Measurements from ENCODE around the gene DDIT4.
A peak's percentile ranks its signal among the peaks of the same experiment; 100 is the strongest.

DNA sequence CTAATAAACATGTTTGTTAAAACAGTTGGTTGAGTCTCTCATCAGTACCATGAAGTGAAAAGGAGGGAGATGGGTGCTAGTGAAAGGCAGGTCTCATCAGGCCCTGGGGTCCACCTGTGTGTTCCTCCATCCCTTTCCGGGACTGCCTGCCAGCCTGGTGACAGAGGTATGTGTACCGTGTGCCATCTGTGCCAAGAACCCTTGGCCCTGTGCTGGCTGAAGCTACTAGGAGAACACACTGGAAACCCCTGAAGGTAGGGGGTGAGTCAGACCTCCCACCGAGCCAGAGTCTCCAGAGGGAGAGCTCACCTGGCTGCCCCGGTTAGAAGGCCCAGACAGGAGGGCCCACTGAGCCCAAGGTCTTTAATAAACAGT is 2.3 kb downstream of the DDIT4 start:
- TF ChIP-seq, protein P1, sequence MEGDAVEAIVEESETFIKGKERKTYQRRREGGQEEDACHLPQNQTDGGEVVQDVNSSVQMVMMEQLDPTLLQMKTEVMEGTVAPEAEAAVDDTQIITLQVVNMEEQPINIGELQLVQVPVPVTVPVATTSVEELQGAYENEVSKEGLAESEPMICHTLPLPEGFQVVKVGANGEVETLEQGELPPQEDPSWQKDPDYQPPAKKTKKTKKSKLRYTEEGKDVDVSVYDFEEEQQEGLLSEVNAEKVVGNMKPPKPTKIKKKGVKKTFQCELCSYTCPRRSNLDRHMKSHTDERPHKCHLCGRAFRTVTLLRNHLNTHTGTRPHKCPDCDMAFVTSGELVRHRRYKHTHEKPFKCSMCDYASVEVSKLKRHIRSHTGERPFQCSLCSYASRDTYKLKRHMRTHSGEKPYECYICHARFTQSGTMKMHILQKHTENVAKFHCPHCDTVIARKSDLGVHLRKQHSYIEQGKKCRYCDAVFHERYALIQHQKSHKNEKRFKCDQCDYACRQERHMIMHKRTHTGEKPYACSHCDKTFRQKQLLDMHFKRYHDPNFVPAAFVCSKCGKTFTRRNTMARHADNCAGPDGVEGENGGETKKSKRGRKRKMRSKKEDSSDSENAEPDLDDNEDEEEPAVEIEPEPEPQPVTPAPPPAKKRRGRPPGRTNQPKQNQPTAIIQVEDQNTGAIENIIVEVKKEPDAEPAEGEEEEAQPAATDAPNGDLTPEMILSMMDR (IDR thresholded peaks at IDR 0.05) = peak in 1 of 6 experiments; percentile 2
- peak; percentile 32 to 69 for TF ChIP-seq POLR2A (IDR thresholded peaks at IDR 0.05)

Data from adrenal gland (tissue), 5 donors.